HPDE6-E6E7 (cell line): Measurements from ENCODE around the gene DHRS4.

Source experiments
- DNase-seq: peaks from one replicate; pipeline ENCODE4 v3.0.0; 2011; ENCODE audit warnings: missing footprints; ENCODE audit errors: extremely low spot score

Gene DHRS4

GRCh38 chr14:23953464-23954278 is at the start of gene DHRS4:
Gene DHRS4 (plus strand): TSS chr14:23953770. CDS start chr14:23953789, 19 bp downstream.
- DNase-seq, result peak; percentile 72

- DNase-seq, result peak; percentile 76
Measured at GRCh38 chr14:23910101-23910875, 43.3 kb upstream of the DHRS4 start.

DNA sequence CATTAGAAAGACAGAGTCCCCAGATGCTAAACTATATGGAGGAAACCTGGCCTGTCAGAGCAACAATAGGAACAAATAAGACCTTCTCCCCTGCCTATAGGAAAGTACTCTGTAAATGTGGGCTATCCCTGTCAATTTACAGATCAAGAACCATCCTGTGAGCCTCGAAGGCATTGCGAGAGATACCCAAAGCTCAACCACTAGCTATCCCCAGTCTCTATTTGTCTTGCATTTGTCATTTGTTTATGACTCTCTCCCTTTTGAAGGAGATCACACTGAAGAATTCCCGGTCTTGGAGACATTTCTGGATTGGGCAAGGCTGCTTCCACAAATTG is 42.7 kb upstream of the DHRS4 start:
- DNase-seq, result no peak

DNA sequence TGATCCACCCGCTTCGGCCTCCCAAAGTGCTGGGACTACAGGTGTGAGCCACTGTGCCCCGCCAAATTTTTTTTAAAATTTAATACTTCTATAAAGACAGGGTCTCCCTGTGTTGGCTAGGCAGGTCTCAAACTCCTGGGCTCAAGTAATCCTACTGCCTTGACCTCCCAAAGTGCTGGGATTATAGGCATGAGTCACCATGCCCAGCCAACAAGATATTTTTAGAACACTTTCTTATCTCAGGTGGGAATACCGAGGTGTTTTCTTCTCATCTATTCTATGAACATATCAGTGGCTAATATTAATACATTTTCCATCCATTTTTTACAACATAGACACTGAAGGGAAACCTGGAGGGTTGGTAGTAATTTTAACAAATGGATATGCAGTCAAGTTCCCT is 38.0 kb upstream of the DHRS4 start:
- no peak for DNase-seq

DNA sequence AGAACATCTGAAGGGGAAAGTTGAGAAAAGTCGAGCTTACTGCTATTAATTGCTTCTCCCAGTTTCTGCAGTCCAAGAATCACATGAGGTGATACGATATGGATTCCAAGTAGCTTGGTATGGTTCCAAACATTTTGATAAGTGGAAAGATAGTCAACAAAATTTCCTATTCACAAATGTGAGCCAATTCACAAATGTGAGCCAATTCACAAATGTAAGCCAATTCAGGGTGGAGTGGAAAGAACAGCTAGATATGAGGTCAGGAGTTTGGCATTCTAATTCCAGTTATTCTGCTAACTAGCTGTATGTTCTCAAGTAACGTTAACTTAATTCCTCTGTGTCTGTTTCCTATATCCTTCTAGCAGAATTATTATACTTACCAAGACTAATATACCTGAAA is 37.6 kb upstream of the DHRS4 start:
- DNase-seq, result no peak

DNA sequence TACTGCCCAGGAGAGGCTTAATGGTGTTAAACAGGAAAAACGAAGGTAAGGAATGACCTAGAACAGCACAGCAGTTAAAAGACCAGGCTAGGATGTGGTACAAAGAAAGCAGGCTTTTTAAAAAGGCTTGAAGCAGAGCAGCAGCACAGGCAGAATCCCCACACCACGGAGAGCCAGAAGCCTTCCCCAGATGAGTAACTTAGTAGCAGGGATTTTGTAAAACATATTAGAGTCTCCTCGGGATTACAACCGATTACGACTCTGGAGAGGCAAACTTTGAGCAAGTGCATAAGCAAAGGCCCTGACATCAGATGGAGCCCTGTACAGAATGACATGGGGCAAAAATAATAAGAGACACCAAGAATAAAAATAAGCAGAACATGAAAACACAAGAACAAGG is 37.1 kb upstream of the DHRS4 start:
- DNase-seq, result no peak

- no peak for DNase-seq
Measured at GRCh38 chr14:23922545-23922944, 31.0 kb upstream of the DHRS4 start.

- no peak for DNase-seq
Measured at GRCh38 chr14:23925523-23926075, 28.0 kb upstream of the DHRS4 start.

DNA sequence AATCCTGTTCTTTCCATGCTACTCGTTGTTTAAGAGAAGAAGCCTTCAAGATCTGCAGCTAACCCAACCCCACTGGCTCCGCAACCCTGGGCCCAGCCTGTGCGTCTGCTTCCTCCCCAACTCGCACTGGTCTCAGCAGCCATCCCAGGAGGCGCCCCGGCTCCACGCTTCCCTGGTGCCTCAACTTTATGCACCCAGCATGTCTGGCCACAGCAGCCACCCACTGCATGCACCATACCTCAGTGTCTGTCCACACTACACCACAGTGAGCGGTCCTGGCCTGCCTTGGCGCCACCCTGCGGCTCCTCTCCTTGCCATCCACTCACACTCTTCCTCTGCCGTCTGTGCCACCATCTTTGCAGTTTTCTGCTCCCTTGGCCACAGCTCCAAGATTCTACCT is 27.0 kb upstream of the DHRS4 start:
- DNase-seq, result no peak

DNA sequence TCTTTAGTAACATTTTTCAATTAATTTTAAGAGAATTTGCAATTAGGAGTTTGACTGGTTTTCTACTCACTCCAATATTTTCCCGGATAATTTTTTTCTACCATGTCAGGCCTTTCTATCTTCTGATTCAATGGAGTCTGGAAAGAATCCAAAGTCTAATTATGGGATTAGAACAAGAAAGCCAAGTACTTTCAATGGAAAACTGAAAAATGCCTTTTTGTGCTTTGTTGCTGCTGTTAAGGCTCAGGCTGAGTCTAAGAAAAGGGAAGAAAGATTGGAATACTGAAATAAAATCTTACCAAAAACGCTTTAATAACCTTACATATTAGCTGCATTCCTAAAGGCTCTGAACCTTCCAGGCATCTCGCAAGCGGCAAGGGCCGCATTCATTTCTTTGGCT is 24.4 kb upstream of the DHRS4 start:
- no peak for DNase-seq

DNA sequence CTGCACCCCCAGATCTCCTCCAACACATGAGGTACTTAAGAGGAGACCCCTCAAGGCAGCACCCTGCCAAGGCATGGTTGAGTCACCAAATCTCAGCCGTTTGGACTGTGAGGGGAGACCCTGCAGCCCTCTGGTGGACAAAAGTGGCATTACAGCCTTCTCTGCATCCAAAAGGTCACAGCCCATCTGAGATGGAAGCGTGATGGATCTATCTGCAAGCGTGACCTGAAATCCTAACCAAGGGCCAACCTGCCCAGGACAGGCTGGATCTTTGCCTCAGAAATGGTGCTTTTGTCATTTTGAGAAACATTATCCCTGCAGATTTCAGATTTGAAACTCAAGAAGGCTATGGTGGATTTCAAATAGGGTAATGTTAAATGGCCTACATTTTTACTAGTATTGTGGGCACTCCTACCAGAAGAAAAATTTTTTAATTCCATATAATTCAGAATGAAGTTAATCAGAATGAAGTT is 23.7 kb upstream of the DHRS4 start:
- peak; percentile 75 for DNase-seq

- no peak for DNase-seq
Measured at GRCh38 chr14:23930742-23931141, 22.8 kb upstream of the DHRS4 start.

DNA sequence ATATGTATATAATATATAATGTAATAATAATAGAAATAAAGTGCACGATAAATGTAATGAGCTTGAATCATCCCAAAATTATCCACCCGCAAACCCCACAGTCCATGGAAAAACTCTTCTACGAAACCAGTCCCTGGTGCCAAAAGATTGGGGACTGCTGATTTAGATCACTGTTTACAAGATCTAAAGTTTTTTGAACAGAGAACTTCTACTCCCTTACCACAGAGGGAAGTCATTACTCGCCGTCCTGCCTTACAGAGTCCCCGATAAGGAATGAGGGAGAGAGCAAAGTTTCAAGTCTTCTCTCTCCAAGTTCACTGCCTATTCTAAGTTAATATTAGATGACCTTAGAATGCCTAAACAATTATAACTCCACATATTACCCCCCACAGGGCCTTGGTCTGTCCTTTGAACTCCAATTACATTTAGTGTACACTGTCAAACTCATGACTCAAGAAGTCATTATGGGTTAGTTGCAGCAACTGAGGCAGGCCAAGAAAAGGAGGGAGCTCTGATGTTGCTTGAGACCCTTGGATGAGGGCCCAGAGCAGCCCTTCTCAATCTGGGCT is 21.8 kb upstream of the DHRS4 start:
- no peak for DNase-seq

DNA sequence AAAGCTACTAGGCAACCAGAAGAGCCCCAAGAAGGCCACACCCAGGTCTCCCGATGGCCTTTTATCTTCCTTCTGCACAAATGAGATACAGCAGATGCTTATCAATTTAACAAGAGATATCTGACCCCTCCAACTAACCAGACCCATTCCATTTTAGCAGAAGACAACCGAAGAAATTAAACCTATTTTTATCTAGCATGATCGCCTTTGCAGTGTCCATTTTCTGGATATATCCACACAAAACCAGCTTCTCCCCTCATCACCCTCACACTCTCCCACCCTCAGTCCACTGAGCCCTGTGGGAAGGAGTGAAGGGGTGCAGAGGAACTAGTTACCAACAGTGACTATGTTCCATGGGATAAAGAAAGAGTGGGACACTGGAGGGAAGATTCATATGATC is 20.9 kb upstream of the DHRS4 start:
- no peak for DNase-seq

- DNase-seq, result no peak
Measured at GRCh38 chr14:23933108-23933741, 20.3 kb upstream of the DHRS4 start.

DNA sequence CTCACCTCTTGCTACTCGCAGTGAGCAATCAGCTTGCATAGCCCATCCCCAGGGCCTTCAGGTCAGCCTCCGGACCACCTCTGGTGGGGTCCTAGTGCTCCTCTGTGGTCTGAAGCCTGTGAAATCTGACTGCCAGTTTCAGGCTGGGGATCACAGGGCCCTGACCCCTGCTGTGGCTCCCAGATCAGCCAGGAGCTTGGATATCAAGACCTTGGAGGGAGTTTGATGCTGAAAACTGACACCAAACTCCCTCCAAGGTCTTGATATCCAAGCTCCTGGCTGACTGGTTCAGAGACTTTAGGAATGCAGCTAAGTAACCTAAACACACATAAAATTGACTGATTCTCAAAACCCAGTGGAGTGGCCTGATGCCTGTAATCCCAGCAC is 19.8 kb upstream of the DHRS4 start:
- no peak for DNase-seq

DNA sequence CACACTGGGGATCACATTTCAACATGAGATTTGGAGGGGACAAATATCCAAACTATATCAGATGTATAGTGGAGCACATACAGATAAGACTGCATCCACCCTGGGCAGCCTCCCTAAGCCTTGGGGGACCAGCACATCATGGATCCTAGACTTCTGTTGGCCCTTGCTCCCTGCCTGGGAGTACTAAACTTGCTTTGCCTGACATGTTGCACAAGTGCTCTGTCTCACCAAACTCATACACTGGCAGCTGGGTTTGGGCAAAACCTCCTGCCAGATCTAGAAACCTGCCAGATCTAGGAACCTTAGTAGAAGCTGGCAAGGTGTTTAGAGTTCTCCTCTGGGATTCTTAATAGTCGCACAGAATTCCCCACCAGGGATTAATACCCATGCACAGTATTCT is 18.4 kb upstream of the DHRS4 start:
- DNase-seq, result no peak

GRCh38 chr14:23936084-23936829 is 17.3 kb upstream of the DHRS4 start:
- no peak for DNase-seq

DNA sequence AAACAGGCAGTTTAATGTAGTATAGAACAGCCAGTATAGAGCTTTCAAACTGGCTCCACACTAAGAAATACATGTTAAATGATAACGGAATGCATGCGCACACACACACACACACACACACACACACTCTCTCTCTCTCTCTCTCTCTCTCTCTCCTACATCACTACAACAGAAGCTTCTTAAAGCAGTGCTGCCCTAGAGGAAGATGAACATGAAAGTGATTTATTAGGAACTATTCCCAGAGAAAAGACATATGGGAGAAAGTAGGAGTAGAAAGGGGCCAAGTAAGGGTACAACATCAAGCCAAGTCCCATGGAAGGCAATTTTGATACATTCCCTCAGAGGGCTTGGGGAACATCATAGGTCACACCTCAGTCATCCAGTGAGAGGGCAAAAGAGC is 16.4 kb upstream of the DHRS4 start:
- DNase-seq, result no peak

DNA sequence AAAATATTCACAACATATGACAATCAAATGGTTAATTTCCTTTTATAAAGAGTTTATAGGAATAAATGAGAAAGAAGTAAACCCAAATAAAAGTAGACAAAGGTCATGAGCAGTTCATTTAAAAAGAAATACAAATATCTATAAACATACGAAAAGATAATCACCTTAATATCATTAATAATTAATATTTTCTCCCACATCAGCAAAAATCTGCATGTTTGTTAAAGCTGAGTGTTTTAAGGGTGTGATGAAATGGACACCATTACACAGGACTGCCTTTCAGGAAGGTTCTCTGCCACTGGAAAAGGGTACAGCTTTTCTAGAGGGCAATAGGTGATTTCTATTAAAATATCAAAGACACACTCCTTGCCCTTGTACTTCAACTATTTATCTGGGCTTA is 14.7 kb upstream of the DHRS4 start:
- no peak for DNase-seq

- DNase-seq, result no peak
Measured at GRCh38 chr14:23939607-23940326, 13.8 kb upstream of the DHRS4 start.
